GM19452 (cell line): ENCODE measurements around the gene KCNJ10.
A peak's percentile ranks its signal among the peaks of the same experiment; 100 is the strongest.
"Not testable (repeated sequence)": the region's sequence is repeated elsewhere in the genome, so short reads cannot be mapped to it uniquely, and the experiment has no call there.

Source experiments
- ATAC-seq: cut with Tn5 transposase; IDR thresholded peaks from one replicate; pipeline ENCODE4 v1.9.1; 2021; ENCODE audit not compliant: unreplicated experiment

Gene KCNJ10

DNA sequence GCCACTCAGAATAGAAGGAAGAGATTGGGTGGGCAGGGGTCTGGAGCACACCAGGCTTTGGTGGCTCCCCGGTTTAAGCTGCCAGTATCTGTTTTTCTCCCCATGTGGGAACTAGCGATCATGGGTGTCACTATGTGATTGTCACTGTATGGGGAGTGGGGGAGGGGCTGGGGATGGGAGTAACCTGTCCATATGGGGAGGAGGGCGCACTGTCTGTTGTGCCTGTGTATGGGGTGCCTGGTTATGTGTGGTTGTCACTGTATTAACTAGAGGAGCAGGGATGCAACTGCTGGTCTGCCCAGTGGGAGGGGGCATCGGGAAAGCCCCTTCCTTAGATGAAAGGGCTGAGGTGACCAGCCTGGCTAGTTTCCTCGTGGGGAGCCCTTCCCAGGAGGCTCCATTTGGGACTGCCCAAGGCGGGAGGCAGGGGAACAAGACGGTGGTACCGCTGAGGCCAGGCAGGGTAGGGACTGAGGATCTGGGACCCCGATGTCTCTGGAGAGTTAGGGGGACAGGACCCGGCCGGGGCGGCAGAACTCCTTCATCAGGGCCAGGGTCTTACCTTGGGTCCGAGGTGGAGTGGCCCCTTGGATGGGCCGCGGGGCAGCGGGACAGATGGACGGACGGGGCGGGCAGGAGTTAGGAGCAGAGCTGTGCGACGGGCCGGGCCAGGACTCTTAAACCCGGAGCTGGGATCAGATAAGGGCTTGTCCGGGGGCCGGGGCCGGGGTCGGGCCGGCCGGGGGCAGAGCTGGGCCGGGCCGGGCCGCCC is at the start of gene KCNJ10:
Gene KCNJ10, minus strand, starts transcription at position 701 of the 772 bp plus-strand sequence. CDS start 27,628 bp downstream, outside the sequence.
- no peak for ATAC-seq

DNA sequence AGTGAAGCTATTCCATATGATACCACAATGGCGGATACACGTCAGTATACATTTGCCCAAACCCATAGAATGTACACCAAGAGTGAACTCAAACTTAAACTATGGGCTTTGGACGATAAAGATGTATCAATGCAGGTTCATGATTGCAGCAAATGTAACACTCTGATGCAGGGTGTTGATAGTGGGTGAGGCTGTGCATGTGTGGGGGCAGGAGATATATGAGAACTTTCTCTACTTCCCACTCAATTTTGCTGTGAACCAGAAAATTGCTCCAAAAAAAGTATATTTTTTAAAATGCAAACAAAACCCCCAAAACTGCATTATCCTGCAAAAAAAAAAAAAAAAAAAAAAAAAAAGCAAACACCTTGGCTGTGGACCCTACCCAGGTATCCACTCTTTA is 49.0 kb upstream of the KCNJ10 start:
- ATAC-seq, result no peak

DNA sequence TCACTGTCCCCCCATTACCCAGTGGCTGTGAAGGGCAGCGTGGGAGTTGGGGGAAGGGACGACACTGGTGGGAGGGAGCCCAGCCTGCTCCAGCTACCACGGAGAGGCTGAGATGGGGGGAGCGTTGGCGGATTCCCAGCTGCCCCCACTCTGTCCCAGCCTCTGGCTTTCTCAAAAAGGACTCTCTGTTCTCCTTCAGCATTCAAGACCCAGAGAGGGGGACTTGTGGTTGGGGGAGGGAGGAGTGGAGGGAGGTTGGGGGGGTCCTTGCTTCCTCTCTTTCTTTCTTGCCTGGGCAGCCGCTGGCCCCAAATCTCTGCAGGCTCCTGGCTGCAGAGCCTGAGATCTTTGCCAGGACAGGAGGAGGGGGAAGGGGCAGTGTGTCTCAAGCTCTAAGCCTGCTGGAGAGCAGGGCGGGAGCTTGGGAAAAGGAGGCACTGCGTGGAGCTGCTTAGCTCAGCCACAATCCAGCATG is 47.8 kb upstream of the KCNJ10 start:
- no peak for ATAC-seq

DNA sequence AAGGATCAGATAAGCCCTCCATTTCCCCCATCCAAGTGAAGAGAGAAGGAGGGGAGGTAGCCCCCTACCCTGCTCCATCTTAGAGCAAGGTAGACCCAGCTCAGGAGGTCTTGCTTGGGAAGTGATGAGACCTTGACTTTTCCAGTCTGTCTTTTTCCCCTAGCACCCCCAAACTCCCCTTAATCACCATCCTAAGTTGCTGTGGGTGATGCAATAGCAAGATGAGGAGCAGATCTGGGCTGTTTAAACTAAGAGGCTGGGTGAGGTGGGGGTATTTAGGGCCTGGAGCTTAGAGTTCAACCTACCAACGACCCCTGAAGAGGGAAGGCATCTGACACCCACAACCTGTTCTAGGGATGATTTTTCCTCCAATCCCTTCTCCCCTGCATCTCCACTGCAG is 47.3 kb upstream of the KCNJ10 start:
- no peak for ATAC-seq

DNA sequence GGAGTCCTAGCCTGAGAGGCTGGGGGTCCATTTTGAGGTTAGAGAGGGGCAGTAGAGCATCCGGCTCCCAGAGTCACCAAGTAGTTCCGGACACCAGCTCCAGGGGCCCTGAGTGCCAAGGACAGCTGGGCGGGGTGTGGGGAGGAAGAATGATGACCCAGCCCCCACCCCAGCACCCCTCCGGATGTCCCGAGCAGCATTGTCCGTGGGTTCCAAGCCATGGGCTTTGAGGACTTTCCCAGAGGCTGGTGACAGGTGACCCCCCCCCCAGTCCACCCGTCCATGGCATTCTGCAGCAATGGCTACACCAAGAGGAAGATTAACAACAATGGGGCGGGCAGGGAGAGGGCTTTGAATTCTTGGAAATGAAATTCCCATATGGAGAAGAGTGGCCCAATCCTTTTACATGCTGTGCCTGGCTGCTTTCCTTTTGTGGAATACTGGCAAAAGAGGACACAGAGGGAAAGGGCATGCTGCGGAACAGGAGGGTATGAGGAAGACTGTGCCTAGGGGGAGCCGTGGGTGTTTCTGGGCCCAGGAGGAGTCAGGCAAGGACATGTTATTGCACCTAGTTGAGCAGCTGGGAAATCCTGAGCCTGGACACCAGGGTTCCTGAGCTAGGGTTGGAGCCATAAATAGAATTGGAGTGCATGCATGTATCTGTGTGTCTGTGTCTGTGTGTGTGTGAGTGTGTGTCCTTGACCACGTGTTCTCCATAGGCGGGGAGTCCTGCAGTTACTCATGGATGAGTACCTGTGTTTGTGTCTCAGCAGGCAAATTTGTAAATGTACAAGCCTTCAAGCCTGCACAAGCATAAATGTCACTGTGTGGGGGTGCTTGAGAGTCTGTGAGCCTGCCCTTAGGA is 46.6 kb upstream of the KCNJ10 start:
- no peak for ATAC-seq

DNA sequence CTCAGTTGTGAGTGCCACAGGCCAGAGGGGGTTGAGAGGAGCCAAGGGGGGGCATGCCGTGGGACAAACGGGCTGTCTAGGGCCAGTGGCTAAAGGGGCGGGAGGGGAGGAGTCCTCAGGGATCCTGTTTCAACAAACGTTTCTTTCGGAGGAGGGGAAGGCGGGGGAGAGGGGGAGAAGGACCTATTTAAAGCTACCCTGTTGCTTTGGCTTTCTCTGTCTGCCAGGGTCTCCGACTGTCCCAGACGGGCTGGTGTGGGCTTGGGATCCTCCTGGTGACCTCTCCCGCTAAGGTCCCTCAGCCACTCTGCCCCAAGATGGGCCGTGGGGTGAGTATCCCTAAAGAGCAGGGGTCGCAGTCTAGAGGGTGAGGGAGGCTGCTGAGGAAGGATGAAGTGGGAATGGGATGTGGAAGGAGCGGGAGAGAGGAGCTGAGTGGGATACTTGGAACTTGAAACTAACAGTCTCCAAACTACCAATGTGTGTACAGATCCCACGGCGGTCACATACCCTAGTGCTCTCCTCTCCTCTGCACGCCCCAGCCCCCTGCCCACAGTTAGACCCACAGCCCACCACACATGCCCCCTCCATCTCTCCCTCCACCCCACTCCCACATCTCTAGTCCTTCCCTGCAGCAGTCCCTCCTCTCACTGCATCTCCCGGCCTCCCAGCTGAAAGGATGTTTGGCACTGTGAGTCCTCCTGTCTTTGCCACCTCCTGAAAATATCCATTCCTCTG is 45.8 kb upstream of the KCNJ10 start, which contains the start of gene ATP1A2:
Gene ATP1A2, plus strand, starts transcription at position 215 of the 738 bp plus-strand sequence. Its CDS starts 103 bp downstream, at position 318.
- ATAC-seq, result no peak

DNA sequence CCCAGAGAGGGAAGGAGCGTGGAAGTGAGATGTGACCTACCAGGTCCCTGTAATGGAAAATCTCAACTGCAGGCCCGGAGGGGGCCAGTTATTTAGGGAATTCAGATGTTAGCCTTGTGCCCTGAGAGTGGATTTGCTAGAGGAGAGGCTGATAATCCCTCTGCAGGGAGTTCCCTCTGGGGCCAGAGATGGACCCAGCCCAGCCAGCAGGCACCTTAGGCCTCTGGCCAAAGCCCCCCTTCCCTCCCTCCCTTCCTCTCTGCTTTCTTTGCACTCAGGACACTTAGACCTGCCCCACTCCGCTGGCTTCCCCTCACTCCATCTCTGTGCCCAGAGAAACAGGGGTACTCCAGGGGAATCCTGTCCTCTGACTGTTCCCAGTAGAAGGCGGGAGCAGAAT is 44.1 kb upstream of the KCNJ10 start:
- no peak for ATAC-seq

DNA sequence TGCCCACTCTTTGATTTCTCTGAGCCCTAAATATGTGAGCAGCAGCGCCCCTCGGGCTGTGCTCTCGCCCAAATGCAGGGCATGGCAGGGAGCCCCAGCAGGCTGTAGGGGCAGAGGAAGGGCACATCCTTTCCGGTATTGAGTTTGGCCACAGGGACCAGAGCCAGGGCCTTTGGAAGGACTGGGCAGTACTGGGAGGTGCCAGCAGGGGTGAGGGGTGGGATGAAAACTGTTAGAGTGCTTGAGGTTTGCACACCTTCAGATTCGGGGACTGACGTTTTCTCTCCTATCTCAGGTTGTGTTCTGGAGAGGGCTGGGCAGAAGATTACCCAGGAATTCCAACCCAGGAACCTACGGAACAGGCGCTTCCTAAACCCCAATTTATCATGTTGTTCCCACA is 43.4 kb upstream of the KCNJ10 start:
- ATAC-seq, result no peak

DNA sequence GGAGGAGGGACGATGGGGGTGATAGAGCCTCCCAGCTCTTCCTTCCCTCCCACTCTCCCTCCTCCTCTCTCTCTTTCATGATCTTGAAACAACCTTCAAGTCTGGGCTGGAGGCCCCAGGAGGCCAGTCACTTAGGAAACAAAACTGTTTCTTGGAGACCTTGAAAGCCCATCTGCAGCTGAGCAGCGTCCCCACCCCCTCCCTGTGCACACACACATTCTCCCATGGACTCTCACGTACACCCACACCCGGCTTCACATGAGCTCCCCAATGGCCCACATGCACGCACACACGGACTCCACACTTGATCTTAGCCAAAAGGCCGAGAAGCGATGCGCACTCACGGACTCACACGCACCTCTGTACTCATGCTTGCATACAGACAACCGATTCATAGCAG is 42.4 kb upstream of the KCNJ10 start:
- ATAC-seq, result no peak

DNA sequence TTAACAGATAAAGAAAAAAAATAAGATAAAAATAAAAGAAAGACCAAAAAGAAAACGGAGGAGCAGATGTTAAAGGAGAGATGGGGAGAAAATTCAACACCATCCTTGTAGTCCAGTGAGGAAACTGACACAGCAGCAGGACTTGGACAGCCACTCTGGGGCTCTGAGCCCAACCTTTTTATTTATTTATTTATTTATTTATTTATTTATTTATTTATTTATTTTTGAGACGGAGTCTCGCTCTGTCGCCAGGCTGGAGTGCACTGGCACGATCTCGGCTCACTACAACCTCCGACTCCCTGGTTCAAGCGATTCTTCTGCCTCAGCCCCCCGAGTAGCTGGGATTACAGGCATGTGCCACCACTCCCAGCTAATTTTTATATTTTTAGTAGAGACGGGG is 41.5 kb upstream of the KCNJ10 start:
- not testable (repeated sequence) for ATAC-seq

DNA sequence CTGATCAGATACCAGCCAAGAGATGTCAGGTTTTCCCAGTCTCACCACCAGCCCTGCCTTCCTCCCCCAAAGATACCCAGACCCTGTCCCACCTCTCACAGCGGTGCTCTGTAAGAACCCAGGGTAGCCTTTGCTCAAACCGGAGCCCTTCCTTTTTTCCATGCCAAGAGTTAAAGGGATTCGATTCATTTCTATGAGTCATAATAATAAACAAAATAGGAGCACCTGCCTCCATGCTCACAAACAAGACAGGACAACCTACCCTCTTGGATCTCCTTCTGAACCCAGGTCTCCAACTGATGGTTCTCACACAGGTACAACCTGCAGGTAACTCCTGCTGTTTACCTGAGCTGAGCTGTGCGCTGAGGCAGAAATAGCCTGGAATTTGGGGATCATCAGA is 39.7 kb upstream of the KCNJ10 start:
- no peak for ATAC-seq

DNA sequence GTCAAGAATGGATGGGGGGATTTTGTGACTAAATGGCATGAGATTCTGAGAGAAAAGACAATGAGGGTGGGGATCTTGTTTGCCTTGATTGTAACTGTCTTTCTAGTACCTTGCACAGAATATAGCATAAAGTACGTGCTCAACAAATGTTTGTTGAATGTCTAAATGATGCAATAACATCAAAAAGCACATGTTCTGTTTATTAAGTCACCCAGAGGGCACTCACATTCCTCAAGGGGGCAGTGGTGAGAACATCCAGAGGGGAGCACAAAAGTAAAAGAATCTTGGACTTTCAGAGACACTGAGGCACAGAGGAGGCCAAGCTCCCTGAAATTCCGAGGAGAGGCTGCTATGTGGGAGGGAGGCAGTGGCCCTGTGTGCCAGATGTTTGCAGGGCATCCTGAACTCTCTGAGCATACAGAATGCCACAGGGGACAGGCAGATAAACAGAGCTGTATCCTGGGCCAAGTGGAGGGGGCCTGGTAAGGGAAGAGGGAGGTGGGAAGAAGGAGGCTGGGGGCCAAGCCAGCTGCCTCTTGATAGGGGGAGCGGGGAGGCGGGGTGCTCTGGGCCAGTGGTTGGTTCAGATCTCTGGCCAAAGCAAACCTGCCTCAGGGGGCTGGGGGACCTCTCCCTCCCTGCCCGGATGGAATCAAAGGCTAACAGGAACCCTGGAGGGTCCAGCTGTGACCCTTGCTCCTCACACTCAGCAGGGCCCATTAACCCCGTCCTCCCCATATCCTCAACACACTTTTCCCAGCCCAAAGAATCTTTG is 39.1 kb upstream of the KCNJ10 start:
- no peak for ATAC-seq

DNA sequence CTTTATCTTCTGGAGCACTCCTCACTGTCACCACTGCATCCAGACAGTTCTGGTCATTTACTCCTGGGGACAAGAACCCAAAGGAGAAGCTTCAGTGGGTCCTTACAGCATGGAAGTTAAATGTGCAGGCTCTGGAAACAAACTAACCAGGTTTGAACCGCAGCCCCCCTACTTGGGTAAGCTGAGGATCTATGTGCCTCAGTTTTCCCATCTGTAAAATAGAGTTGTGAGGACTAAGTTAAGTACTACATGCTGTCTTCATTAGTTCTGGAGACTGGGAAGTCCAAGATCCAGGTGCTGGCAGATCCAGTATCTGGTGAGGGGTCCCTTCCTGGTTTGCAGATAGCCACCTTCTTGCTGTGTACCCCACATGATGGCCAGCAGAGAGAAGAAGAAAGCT is 37.6 kb upstream of the KCNJ10 start:
- ATAC-seq, result no peak

DNA sequence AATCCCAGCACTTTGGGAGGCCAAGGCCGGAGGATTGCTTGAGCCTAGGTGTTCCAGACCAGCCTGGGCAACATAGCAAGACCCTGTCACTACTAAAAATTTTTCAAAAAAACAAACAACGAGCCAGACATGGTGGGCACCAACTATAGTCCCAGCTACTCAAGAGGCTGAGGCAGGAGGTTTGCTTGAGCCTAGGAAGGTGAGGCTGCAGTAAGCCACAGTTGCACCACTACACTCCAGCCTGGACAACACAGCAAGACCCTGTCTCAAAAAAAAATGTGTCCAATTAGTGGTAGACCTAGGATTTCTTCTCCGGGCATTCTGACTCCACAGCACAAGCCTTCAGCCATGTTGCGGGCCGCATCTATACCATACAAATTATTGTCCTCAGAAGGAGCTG is 35.2 kb upstream of the KCNJ10 start:
- ATAC-seq, result no peak

DNA sequence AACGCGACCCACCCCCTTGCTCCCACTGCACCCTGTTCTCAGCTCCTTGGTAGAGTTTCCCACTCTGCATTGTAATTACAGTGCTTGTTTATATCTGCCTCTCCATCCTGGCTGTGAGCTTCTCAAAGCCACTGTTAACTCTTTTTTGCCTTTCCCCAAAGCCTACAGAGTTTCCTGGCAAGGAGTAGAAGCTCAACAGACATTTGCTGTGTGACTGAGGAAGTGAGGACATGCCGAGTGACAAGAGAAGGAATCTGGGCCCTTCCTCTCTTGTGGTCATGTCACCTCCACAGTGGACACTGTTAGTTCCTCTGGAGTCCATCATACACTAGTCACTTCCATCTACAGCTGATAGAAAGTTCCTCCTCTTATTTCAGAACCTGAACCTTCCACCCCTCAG is 34.5 kb upstream of the KCNJ10 start:
- no peak for ATAC-seq

DNA sequence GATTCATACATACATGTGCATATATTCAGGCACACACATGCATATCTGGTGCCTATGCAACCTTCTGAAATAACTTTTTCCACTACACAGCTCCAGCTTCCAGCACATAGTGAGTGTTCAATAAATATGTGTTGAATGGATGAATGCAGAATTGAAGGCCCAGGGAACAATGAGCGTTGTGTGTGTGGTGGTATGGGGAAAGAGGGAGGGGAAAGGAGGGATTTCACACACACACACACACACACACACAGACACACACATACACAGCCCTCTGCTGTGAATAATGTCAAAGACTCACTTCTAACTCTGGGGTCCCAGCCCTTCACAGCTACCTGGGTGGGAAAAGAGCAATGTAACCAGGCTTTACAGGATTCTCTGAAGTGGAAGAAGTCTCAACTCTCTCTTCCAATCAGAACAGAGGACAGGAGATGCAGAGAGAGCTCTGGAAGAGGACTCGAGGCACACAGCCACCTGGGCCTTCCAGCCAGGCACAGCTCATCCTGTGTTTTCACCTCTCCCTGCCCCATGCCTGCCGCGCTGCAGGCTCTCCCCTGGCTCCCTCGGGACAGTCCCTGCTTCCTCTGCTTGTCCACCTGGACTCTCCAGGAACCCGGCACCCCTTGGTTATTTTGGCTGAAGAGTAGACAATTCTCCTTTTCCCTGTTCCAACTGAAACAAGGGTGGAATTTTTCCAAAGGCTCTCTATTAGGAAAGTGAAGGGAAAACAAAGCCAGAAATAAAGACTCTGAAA is 33.9 kb upstream of the KCNJ10 start:
- ATAC-seq, result no peak

DNA sequence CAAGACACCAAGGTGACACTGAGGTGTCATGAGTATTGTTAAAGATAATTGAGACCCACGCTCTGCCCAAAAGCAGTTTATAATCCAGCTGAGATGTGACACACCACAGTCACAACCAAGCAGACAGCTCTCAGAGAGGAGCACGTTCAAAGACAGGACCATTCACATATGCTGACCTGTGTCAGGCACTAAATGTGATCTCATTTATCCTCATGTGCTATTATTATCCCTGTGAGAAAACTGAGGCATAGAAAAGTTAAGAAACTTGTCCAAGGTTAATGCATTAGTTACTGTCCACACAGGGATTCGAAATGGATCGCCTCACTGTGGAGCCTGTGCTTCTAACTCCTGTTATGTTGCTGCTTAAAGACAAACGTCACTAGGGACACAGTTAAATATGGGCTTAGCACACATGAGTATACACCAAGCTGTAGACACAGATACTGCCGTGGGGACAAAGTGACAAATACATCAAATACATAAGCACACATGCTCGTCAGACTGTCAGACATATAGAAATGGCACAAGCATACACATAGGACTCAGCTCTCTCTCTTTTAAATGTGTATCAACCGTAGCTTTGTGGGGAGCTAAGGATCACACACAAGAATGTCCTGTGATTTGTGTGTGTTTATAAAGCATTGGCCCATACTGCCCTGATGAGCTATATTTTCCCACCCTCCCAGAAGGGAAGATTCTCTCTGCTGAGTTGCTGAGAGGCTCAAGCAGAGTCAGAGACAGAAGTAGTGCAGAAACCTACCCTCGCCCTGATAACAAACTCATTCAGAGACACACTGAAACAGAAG is 32.0 kb upstream of the KCNJ10 start:
- no peak for ATAC-seq

DNA sequence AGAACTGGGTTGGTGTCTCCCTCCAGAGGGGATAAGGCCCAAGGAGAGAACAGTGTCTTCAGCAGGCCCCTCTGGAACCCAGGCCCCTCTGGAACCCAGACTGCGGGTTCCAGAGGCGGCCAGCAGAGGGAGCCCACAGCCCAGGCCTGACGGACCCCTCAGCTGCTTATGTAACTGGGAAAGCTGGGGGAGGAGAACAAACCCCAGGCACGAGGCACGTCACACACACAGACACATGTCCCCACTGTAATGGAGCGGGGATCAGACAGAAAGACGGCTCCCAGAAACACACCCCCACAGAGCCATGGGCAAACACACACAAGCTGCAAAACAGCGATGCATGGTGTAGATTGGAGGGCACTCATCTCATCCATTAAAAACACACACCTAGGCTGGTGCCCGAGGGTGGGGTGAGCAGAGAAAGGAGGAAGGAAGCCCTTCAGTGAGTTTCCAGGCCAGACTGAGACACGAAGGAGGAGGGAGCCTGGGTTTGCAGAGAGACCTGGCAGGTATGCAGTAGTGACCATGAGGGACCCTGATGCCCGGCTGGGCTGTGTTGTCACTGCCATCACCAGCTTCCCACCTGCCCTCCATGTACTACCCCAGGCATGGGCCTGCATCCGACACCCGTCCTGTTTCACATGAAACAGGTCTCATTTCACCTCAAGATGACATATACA is 31.2 kb upstream of the KCNJ10 start:
- ATAC-seq, result peak; percentile 31
